Neural cell (in vitro differentiated cells): ENCODE data around the gene DCBLD2. TPM values are rescaled to one million over a fixed set of nuclear protein-coding genes. Genes with fewer than 3 reads are reported as not detected.

Source experiments
- H2AFZ ChIP-seq: fragments of 200-600, 300-800 bp; sonication (generic), shearing (Covaris generic); 2 replicates; pipeline ENCODE4 v1.6.0; 2014; ENCODE audit warnings: low read depth, mild to moderate bottlenecking, antibody characterized with exemption, low read length, moderate library complexity
- H3F3A ChIP-seq: fragments of 200-600 bp; shearing (Covaris generic); 2 replicates; pipeline ENCODE4 v1.6.1; 2016; ENCODE audit warnings: mild to moderate bottlenecking, moderate library complexity, mixed read lengths, antibody characterized with exemption, low read length; ENCODE audit not compliant: insufficient read depth, poor library complexity, severe bottlenecking
- H3K27ac ChIP-seq: fragments of 200-600, 300-800 bp; sonication (generic), shearing (Covaris generic); 2 replicates; pipeline ENCODE4 v1.5.1; 2014; ENCODE audit warnings: mild to moderate bottlenecking, low read length, moderate library complexity
- H3K27me3 ChIP-seq: fragments of 300-800, 200-600 bp; sonication (generic), shearing (Covaris generic); 2 replicates; pipeline ENCODE4 v1.6.0; 2014; ENCODE audit warnings: mild to moderate bottlenecking, low read depth, low read length, moderate library complexity; ENCODE audit not compliant: insufficient read depth
- H3K36me3 ChIP-seq: fragments of 300-800, 200-600 bp; sonication (generic), shearing (Covaris generic); 2 replicates; pipeline ENCODE4 v1.5.1; 2014; ENCODE audit warnings: mild to moderate bottlenecking, antibody characterized with exemption, low read length, moderate library complexity; ENCODE audit not compliant: insufficient read depth
- H3K4me2 ChIP-seq: fragments of 300-800, 200-600 bp; sonication (generic), shearing (Covaris generic); 2 replicates; pipeline ENCODE4 v1.6.0; 2014; ENCODE audit warnings: mild to moderate bottlenecking, low read length
- H3K4me3 ChIP-seq: fragments of 300-800, 200-600 bp; sonication (generic), shearing (Covaris generic); 2 replicates; pipeline ENCODE4 v1.5.1; 2014; ENCODE audit warnings: mild to moderate bottlenecking, low read length, moderate library complexity
- H3K79me2 ChIP-seq: fragments of 200-600 bp; shearing (Covaris generic); replicated peaks from 2 replicates; pipeline ENCODE4 v1.6.0; 2014; ENCODE audit warnings: mild to moderate bottlenecking, low read length, moderate library complexity; ENCODE audit not compliant: insufficient read depth
- H3K9ac ChIP-seq: fragments of 300-800, 200-600 bp; sonication (generic), shearing (Covaris generic); 2 replicates; pipeline ENCODE4 v1.6.1; 2016; ENCODE audit warnings: mild to moderate bottlenecking, low read length, mixed read lengths
- H3K9me2 ChIP-seq: fragments of 200-600 bp; shearing (Covaris generic); 2 replicates; pipeline ENCODE4 v1.6.1; 2016; ENCODE audit warnings: mild to moderate bottlenecking, low read length, mixed read lengths; ENCODE audit not compliant: insufficient read depth
- H3K9me3 ChIP-seq: fragments of 200-600, 300-800 bp; sonication (generic), shearing (Covaris generic); 2 replicates; pipeline ENCODE4 v1.6.1; 2016; ENCODE audit warnings: mild to moderate bottlenecking, mixed run types, low read length, moderate library complexity, mixed read lengths
- H4K20me1 ChIP-seq: fragments of 200-600 bp; shearing (Covaris generic); 2 replicates; pipeline ENCODE4 v1.6.1; 2016; ENCODE audit warnings: mild to moderate bottlenecking, mixed run types; ENCODE audit not compliant: insufficient read depth
- CTCF ChIP-seq: fragments of 450-650 bp; IDR thresholded peaks from 2 replicates; pipeline ENCODE4 v1.5.1; 2014; ENCODE audit warnings: antibody characterized with exemption, mild to moderate bottlenecking, moderate library complexity; ENCODE audit not compliant: poor library complexity, severe bottlenecking
- EP300 ChIP-seq: fragments of 450-650 bp; conservative IDR thresholded peaks from 2 replicates; pipeline ENCODE4 v1.6.1; 2014; ENCODE audit warnings: antibody characterized with exemption, mild to moderate bottlenecking, moderate library complexity; ENCODE audit not compliant: poor library complexity, severe bottlenecking
- EZH2 ChIP-seq: fragments of 200-600, 300-800 bp; shearing (Covaris generic), sonication (generic); IDR thresholded peaks from 2 replicates; pipeline ENCODE4 v1.6.1; 2014; ENCODE audit warnings: antibody characterized with exemption, low read length, borderline replicate concordance, mild to moderate bottlenecking; ENCODE audit not compliant: insufficient read depth, poor library complexity, severe bottlenecking
- MXI1 ChIP-seq: fragments of 450-650 bp; conservative IDR thresholded peaks from 2 replicates; pipeline ENCODE4 v1.6.1; 2014; ENCODE audit warnings: antibody characterized with exemption, mild to moderate bottlenecking; ENCODE audit not compliant: poor library complexity, severe bottlenecking
- POLR2AphosphoS5 ChIP-seq: IDR thresholded peaks from 2 replicates; pipeline ENCODE4 v1.6.1; 2012
- RAD21 ChIP-seq: fragments of 450-650 bp; conservative IDR thresholded peaks from 2 replicates; pipeline ENCODE4 v1.6.1; 2014; ENCODE audit warnings: antibody characterized with exemption, mild to moderate bottlenecking, moderate library complexity
- REST ChIP-seq: IDR thresholded peaks from 2 replicates; pipeline ENCODE4 v1.6.1; 2012; ENCODE audit warnings: borderline replicate concordance
- SMC3 ChIP-seq: fragments of 450-650 bp; conservative IDR thresholded peaks from 2 replicates; pipeline ENCODE4 v1.6.1; 2014; ENCODE audit warnings: antibody characterized with exemption, mild to moderate bottlenecking, moderate library complexity; ENCODE audit not compliant: poor library complexity
- TAF1 ChIP-seq: IDR thresholded peaks from 2 replicates; pipeline ENCODE4 v1.6.1; 2012; ENCODE audit warnings: low read depth
- polyA plus RNA-seq: library from polyadenylated mRNA; depleted of rRNA; stranded (reverse); fragments of >200 nt; gene quantifications from 2 replicates; pipeline ENCODE4 v1.2.3, GENCODE V29; 2014

DCBLD2 gene
- polyA plus RNA-seq, 1 donor from 2014 or later: 69.0 TPM

- Histone ChIP-seq H2AFZ (no peak overlapping the region), H3K36me3 (no peaks in the 10 kb centered on the region), H3F3A (no peaks in the 10 kb centered on the region), H3K9me2 (no peaks in the 10 kb centered on the region), H4K20me1 (no peaks in the 10 kb centered on the region), H3K79me2 (no peaks in the 10 kb centered on the region), H3K9ac (no peak overlapping the region), H3K4me3 (no peak overlapping the region), H3K27ac (no peak overlapping the region), H3K9me3 (no peaks in the 10 kb centered on the region), H3K27me3 (no peaks in the 10 kb centered on the region), H3K4me2 (no peak overlapping the region)
- TF ChIP-seq SMC3: no peak
- no peak for TF ChIP-seq CTCF
- TF ChIP-seq EP300: no peak
- no peak for TF ChIP-seq REST
- TF ChIP-seq MXI1: no peak
- no peak for TF ChIP-seq EZH2
- no peak for TF ChIP-seq POLR2AphosphoS5
- no peak for TF ChIP-seq RAD21
- no peak for TF ChIP-seq TAF1
Measured at GRCh38 chr3:98784666-98785600, 116.6 kb downstream of the DCBLD2 start.

GRCh38 chr3:98784042-98784441 lies 117.5 kb downstream of the DCBLD2 start:
- no peak overlapping the region for H3K4me2 ChIP-seq
- TF ChIP-seq TAF1 (no peak), EP300 (no peak), REST (no peak), RAD21 (no peak), SMC3 (no peak), EZH2 (no peak), MXI1 (no peak), POLR2AphosphoS5 (no peak), CTCF (no peak)
- no peak overlapping the region for H3K27ac ChIP-seq
- H3F3A ChIP-seq: no peaks in the 10 kb centered on the region
- no peaks in the 10 kb centered on the region for H3K36me3 ChIP-seq
- H3K79me2 ChIP-seq: no peaks in the 10 kb centered on the region
- H3K9ac ChIP-seq: no peak overlapping the region
- no peak overlapping the region for H2AFZ ChIP-seq
- no peaks in the 10 kb centered on the region for H3K9me2 ChIP-seq
- H3K9me3 ChIP-seq: no peaks in the 10 kb centered on the region
- no peak overlapping the region for H3K4me3 ChIP-seq
- no peaks in the 10 kb centered on the region for H3K27me3 ChIP-seq
- no peaks in the 10 kb centered on the region for H4K20me1 ChIP-seq
